NCI-H1092 treated with DMSO at 0.1 percent for 48 hours (cell line): ENCODE measurements around the gene GALNT2.

Source experiments
- DNase-seq: peaks from one replicate; lab custom pipeline; 2025; lab: John Stamatoyannopoulos, UW

Gene GALNT2

GRCh38 chr1:230091473-230092231, 24.6 kb downstream of the GALNT2 start:
- no peak for DNase-seq

GRCh38 chr1:230094746-230095145, 27.7 kb downstream of the GALNT2 start:
- DNase-seq, result no peak

GRCh38 chr1:230095938-230096337, 28.9 kb downstream of the GALNT2 start:
- no peak for DNase-seq

GRCh38 chr1:230097370-230097769, 30.3 kb downstream of the GALNT2 start:
- no peak for DNase-seq

- no peak for DNase-seq
These were observed 31.7 kb downstream of the GALNT2 start for GRCh38 chr1:230098723-230099122.

- no peak for DNase-seq
These were observed 32.4 kb downstream of the GALNT2 start for GRCh38 chr1:230099465-230099864.

GRCh38 chr1:230100932-230101331, 33.9 kb downstream of the GALNT2 start:
- DNase-seq, result no peak

- no peak for DNase-seq
These were observed 34.5 kb downstream of the GALNT2 start for GRCh38 chr1:230101556-230101955.

- DNase-seq, result no peak
These were observed 35.0 kb downstream of the GALNT2 start for GRCh38 chr1:230102046-230102445.

GRCh38 chr1:230102472-230102871, 35.4 kb downstream of the GALNT2 start:
- DNase-seq, result no peak

GRCh38 chr1:230103306-230104173, 36.5 kb downstream of the GALNT2 start:
- no peak for DNase-seq

GRCh38 chr1:230104395-230105244, 37.6 kb downstream of the GALNT2 start:
- peak; percentile 97 for DNase-seq

- no peak for DNase-seq
These were observed 38.3 kb downstream of the GALNT2 start for GRCh38 chr1:230105245-230105753.

GRCh38 chr1:230105754-230106625, 39.0 kb downstream of the GALNT2 start:
- DNase-seq, result no peak

GRCh38 chr1:230107941-230108340, 40.9 kb downstream of the GALNT2 start:
- DNase-seq, result no peak

GRCh38 chr1:230108580-230108979, 41.5 kb downstream of the GALNT2 start:
- DNase-seq, result no peak

- no peak for DNase-seq
These were observed 42.0 kb downstream of the GALNT2 start for GRCh38 chr1:230109066-230109465.

GRCh38 chr1:230109895-230110667, 43.0 kb downstream of the GALNT2 start:
- DNase-seq, result no peak

GRCh38 chr1:230110971-230111370, 43.9 kb downstream of the GALNT2 start:
- no peak for DNase-seq

- DNase-seq, result no peak
These were observed 45.2 kb downstream of the GALNT2 start for GRCh38 chr1:230112131-230112701.
